ENCODE measurements around the gene UPF1.

The UPF1 gene

DNA sequence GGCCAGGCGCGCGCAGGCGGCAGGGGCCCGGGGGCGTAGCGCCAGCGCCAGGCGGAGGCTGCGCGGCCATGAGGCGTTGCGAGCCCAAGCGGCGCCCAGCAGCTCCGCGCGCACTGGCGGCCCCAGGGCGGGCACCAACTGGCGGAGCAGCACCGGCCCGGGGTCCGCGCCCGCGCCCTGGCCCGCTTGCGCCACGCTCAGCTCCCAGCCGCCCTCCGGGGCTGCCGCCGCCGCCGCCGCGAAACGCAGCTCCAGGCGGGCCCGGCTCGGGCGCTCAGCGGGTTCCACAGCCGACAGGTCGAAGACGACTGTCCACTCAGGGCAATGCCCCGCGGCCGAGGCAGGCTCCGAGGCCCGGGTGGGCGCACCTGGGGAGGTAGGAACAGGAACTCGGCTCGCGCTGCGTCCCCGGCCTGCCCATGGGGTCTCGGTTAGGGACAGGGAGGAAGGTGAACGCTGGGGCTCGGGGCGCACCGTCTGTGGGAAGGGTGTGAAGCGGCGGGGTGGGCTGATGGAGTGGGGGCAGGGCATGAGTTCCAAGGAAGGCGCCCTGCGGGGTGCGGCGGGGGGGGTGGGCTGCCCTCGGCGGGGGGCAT lies 37.4 kb downstream of the UPF1 start:
- TF ChIP-seq, protein P1, sequence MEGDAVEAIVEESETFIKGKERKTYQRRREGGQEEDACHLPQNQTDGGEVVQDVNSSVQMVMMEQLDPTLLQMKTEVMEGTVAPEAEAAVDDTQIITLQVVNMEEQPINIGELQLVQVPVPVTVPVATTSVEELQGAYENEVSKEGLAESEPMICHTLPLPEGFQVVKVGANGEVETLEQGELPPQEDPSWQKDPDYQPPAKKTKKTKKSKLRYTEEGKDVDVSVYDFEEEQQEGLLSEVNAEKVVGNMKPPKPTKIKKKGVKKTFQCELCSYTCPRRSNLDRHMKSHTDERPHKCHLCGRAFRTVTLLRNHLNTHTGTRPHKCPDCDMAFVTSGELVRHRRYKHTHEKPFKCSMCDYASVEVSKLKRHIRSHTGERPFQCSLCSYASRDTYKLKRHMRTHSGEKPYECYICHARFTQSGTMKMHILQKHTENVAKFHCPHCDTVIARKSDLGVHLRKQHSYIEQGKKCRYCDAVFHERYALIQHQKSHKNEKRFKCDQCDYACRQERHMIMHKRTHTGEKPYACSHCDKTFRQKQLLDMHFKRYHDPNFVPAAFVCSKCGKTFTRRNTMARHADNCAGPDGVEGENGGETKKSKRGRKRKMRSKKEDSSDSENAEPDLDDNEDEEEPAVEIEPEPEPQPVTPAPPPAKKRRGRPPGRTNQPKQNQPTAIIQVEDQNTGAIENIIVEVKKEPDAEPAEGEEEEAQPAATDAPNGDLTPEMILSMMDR (IDR thresholded peaks at IDR 0.05) = no peak

DNA sequence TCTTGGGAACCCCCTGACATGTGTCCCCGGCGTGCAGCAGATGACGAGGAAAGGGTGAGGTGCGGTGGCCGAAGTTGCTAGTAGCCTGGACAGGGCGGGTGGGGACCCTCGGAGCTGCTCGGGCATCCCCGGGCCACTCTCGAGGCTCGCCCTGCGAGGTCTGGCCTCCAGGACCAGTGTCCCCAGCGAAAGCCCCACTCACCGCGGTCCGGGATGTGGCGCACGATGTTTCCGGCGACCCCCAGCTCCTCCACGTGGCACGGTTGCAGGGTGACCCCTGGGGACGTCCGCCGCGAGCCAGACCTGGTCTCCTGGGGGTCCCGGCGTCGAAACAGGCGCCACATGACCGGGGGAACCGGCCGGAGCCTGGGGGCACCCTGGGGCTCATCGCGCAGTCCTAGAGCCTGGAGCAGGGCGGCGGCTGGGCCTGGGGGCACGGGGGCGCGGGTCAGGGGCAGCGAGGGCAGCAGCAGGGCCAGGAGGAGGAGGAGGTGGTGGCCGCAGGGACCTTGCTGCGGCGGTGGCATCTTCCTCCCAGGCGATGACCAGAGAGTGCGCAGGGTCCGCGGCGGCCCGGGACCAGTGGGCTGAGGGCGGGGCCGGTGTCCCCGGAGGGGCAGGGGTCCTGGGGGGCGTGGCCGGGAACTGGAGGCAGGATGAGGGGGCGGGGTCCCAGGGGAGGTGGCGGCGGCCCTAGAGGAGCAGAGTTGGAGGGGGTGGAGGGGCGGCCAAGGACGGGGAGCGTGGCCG lies 38.2 kb downstream of the UPF1 start:
- TF ChIP-seq, protein P1 (IDR thresholded peaks at IDR 0.05) = no peak

DNA sequence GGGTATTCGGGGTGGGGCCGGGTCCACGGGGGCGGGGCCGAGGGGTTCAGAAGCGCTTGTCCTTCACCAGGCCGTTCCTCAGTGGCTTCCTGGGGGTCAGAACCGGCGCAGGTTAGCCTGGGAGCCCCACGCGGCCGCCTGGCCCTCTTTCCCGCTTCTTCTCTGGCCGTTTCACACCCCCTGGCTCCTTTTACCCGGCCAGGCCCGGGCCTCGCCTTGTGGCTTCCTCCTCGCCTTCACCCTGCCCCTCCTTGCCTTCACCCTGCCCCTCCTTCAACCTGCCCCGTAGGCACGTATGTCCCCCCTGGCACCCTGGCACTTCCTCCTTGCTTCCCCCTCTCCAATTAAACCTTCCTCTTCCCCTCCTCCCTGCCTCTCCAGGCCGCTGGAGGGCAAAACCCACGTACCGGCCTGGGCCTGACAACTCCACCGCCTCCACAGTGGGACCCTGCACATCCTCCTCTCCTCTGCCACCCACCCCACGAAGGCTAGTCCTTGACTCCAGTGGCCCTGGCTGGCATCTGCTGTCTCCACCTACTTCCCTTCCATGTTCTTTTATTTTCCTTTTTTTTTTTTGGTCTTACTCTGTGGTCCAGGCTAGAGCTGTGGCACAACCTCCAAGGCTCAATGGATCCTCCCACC lies 38.9 kb downstream of the UPF1 start:
- TF ChIP-seq, protein P1 (IDR thresholded peaks at IDR 0.05) = no peak

DNA sequence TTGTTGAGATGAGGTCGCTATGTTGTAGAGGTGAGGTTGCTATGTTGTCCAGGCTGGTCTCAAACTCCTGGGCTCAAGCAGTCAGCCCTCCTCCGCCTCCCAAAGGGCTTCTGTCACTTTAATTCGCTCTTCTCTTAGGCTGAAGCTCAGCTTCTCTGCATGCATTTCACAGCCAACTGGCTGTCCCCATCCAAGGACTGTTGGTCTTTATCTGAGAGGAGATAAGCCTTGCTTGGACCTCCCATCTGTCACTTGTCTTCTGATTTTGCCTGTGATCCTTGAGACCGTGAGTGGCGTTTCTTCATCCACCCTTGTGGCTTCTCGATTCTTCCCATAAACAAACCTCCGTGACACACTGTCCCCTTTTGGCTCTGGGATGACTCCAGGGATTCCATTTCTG lies 39.8 kb downstream of the UPF1 start:
- TF ChIP-seq, protein P1 (IDR thresholded peaks at IDR 0.05) = no peak

DNA sequence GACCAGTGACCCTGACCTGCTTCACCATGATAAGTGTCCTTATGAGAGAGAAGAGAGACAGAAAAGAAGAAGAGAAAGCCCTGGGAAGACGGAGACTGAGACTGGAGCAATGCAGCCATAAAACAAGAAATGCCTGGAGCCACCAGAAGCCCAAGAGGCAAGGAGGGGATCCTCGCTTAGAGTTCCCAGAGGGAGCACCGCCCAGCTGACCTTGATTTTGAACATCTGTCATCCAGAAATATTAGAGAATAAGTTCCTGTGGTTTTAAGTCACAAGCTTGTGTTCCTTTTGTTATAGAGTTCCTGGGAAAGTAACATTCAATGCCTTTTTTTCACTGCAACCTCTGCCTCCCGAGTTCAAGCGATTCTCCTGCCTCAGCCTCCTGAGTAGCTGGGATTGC lies 44.0 kb downstream of the UPF1 start:
- TF ChIP-seq, protein P1 (IDR thresholded peaks at IDR 0.05) = no peak

DNA sequence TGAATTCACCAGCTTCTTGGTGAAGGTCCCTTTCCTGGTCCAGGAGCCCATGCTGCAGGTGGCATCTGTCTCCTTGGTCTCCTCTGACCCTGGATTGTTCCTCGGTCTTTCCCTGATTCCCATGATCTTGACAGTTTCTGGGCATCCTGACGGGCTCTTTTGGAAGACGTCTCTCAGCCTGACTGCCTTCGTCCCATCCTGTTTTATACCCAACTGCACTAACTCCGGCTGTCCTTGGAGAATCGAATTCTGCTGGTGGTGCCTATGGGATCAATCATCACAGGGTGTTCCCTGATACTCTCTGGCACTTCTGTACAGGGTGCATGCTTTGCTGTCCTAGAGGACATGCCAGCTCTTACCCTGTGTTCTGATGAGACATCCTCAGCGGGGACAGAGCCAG lies 45.1 kb downstream of the UPF1 start:
- TF ChIP-seq, protein P1 (IDR thresholded peaks at IDR 0.05) = no peak

DNA sequence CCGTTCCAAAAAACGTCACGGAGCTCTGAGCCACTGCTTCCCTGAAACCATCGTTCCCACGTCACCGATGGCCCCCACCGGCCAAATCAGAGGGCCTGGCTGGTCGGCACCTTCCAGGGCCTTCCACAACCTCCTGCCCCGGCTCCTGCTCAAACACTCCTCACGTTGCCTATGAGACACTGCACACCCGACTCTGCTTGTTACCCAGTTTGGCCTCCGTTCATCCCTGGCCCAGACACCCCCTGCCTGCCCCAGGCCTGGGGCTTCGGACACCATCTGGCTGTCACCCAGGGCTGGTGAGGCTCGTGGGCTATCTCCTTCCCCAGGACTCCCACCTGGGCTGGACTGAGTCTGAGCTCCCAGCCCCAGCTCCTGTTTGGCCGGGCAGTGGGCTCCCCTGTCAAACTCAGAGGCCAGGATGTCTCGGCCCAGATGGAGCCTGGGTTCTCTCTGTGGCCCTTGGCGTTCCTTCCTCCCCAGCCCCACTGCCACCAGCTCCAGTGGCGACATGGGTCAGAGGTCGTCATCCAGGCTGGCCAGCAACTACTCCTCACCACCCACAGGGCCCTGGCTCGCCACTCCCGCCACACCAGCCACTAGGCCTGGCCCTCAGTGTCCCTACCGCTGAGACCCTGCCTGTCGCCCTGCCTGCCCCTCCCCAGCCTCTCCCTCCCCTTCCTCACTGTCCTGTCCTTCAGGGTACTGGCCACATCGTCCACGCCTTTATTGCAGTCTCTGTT lies 46.5 kb downstream of the UPF1 start:
- TF ChIP-seq, protein P1 (IDR thresholded peaks at IDR 0.05) = no peak

All from LNCAP (cell line).